ENCODE results near the gene SHISA6.

DNA sequence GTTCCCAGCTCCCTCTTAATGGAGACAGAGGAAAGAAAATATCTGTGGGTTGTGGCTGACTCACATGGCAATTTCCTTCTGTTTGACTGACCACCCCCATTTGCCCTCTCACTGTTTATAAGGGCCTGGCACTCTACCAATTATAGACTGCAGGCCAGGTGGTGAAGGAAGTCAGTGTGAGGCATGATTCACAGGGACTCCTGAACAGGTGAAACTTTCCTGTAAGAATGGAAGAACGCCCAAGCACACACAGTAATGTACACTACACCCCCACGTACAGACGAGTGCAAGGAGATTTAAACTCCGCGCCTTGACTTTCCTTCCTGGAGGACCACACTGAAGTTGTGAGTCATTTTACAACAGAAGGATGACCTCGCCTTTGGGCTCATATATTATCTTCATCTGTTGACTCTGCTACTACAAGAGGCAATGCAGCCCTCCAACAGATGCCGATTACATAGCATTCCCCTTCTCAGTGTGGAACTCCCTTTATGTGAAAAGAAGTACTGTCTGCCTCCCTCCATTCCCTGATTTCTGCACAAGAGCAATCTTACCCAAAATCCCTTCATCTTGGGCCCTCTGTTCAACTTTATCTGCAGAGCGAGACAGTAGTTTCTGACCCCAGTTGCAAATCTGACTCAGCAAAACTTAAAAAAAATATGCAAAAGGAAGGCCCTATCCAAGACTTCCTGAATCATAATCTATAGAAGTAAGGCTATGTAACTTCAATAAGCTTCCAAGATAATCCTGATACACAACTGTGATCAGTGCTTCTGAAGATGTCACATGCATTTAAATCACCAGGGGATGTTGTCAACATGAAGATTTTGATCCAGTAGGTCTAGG lies 163.6 kb downstream of the SHISA6 start:
- TF ChIP-seq TEAD4 (IDR thresholded peaks at IDR 0.05) (no peak), CEBPB (IDR thresholded peaks at IDR 0.05) (no peak), EGR1 (IDR thresholded peaks at IDR 0.05) (no peak), RAD21 (IDR thresholded peaks at IDR 0.05; ENCODE audit: low read depth) (no peak)
- TF ChIP-seq, protein P1, sequence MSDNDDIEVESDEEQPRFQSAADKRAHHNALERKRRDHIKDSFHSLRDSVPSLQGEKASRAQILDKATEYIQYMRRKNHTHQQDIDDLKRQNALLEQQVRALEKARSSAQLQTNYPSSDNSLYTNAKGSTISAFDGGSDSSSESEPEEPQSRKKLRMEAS (IDR thresholded peaks at IDR 0.05), result no peak

All from Ishikawa (cell line).